GM23338 (cell line): ENCODE data around the gene POLD4. TPM values are rescaled to one million over a fixed set of nuclear protein-coding genes. Genes with fewer than 3 reads are reported as not detected.
A peak's percentile ranks its signal among the peaks of the same experiment; 100 is the strongest.

ENCODE experiments used
- ATAC-seq: fragments of 200-7000 bp; cut with Tn5 transposase; 3 replicates; pipeline ENCODE4 v1.9.1; 2020
- DNase-seq: peaks from one replicate; pipeline ENCODE4 v3.0.0-alpha.2; 2015; ENCODE audit warnings: low spot score
- H2AFZ ChIP-seq: fragments of 200-600 bp; sonication (generic); 2 replicates; pipeline ENCODE4 v1.8.0; 2016; ENCODE audit warnings: antibody characterized with exemption, mild to moderate bottlenecking, moderate library complexity
- H3F3A ChIP-seq: fragments of 200-600 bp; sonication (generic); replicated peaks from 2 replicates; pipeline ENCODE4 v1.8.0; 2017; ENCODE audit warnings: antibody characterized with exemption, mixed run types, low read depth
- H3K27ac ChIP-seq: fragments of 200-600 bp; sonication (generic); 2 replicates; pipeline ENCODE4 v1.6.1; 2016; ENCODE audit warnings: low read depth
- H3K27me3 ChIP-seq: fragments of 200-600 bp; sonication (generic); 2 replicates; pipeline ENCODE4 v1.8.0; 2016; ENCODE audit warnings: mild to moderate bottlenecking, mixed run types, moderate library complexity; ENCODE audit not compliant: insufficient read depth
- H3K36me3 ChIP-seq: fragments of 200-600 bp; sonication (generic); 2 replicates; pipeline ENCODE4 v1.8.0; 2016; ENCODE audit warnings: mild to moderate bottlenecking; ENCODE audit not compliant: insufficient read depth
- H3K4me1 ChIP-seq: fragments of 200-600 bp; sonication (generic); 2 replicates; pipeline ENCODE4 v1.8.0; 2016; ENCODE audit warnings: mild to moderate bottlenecking, moderate library complexity; ENCODE audit not compliant: insufficient read depth
- H3K4me2 ChIP-seq: fragments of 200-600 bp; sonication (generic); 2 replicates; pipeline ENCODE4 v1.7.1; 2017; ENCODE audit warnings: mixed run types
- H3K4me3 ChIP-seq: fragments of 200-600 bp; sonication (generic); 2 replicates; pipeline ENCODE4 v1.6.1; 2016; ENCODE audit warnings: mixed run types
- H3K79me2 ChIP-seq: fragments of 200-600 bp; sonication (generic); replicated peaks from 2 replicates; pipeline ENCODE4 v1.8.0; 2017; ENCODE audit warnings: mild to moderate bottlenecking; ENCODE audit not compliant: insufficient read depth
- H3K9me2 ChIP-seq: fragments of 200-600 bp; sonication (generic); 2 replicates; pipeline ENCODE4 v1.8.0; 2017; ENCODE audit not compliant: insufficient read depth
- H4K20me1 ChIP-seq: fragments of 200-600 bp; sonication (generic); replicated peaks from 2 replicates; pipeline ENCODE4 v1.8.0; 2017; ENCODE audit warnings: mild to moderate bottlenecking; ENCODE audit not compliant: insufficient read depth
- H3K27ac Mint-ChIP-seq: 2 replicates; pipeline ENCODE4 v1.8.0; 2020; ENCODE audit warnings: inconsistent platforms, mild to moderate bottlenecking, moderate library complexity, mixed read lengths
- H3K27me3 Mint-ChIP-seq: 3 replicates; pipeline ENCODE4 v1.8.0; 2022; ENCODE audit warnings: low read depth, mild to moderate bottlenecking, moderate library complexity, mixed read lengths, inconsistent platforms; ENCODE audit not compliant: insufficient read depth, poor library complexity
- H3K36me3 Mint-ChIP-seq: 3 replicates; pipeline ENCODE4 v1.8.0; 2021; ENCODE audit warnings: low read depth, mild to moderate bottlenecking, inconsistent platforms, moderate library complexity, mixed read lengths
- H3K4me1 Mint-ChIP-seq: 3 replicates; pipeline ENCODE4 v1.8.0; 2020; ENCODE audit warnings: mild to moderate bottlenecking, inconsistent platforms, mixed read lengths
- H3K4me3 Mint-ChIP-seq: 3 replicates; pipeline ENCODE4 v1.8.0; 2021; ENCODE audit warnings: moderate library complexity, mild to moderate bottlenecking, inconsistent platforms, mixed read lengths
- H3K9me3 Mint-ChIP-seq: 3 replicates; pipeline ENCODE4 v1.8.0; 2020; ENCODE audit warnings: moderate library complexity, mild to moderate bottlenecking, inconsistent platforms, mixed read lengths
- CTCF ChIP-seq, 2 experiments: fragments of 200-600 bp in 1 of 2; sonication (generic) in 1 of 2; conservative IDR thresholded peaks; 2 replicates each; pipeline versions ENCODE4 v1.5.1 to v1.6.1; 2016 to 2017; ENCODE audit warnings: antibody characterized with exemption in 2 of 2, low read depth in 2 of 2, mild to moderate bottlenecking in 2 of 2, moderate library complexity in 1 of 2
- ETS1 ChIP-seq: IDR thresholded peaks from 2 replicates; pipeline ENCODE4 v1.6.1; 2016; ENCODE audit warnings: antibody characterized with exemption
- EZH2 ChIP-seq: fragments of 200-600 bp; sonication (generic); IDR thresholded peaks from one replicate; pipeline ENCODE4 v1.8.0; 2017; ENCODE audit warnings: antibody characterized with exemption, mild to moderate bottlenecking, low read depth; ENCODE audit not compliant: unreplicated experiment
- JUNB ChIP-seq: IDR thresholded peaks from one replicate; pipeline ENCODE4 v1.6.1; 2016; ENCODE audit warnings: antibody characterized with exemption; ENCODE audit not compliant: unreplicated experiment
- NANOG ChIP-seq: IDR thresholded peaks from 2 replicates; pipeline ENCODE4 v1.6.1; 2016; ENCODE audit warnings: antibody characterized with exemption, borderline replicate concordance
- POLR2AphosphoS5 ChIP-seq: IDR thresholded peaks from 2 replicates; pipeline ENCODE4 v1.6.1; 2016; ENCODE audit warnings: antibody characterized with exemption, low read depth
- polyA plus RNA-seq: library from polyadenylated mRNA; unstranded; fragments of >200 nt; fragmentation: Nextera tagmentation; extraction: Ambion mirVana; gene quantifications from 2 replicates; pipeline ENCODE4 v1.2.1, GENCODE V29; 2016
- total RNA-seq: library from RNA; depleted of rRNA; stranded (reverse); fragments of >200 nt; shearing (Covaris generic); gene quantifications from 2 replicates; pipeline ENCODE4 v1.2.3, GENCODE V29; 2014

The POLD4 gene
- total and polyA plus RNA-seq, 2 experiments from 2014 or later = 16.2 to 23.0 TPM

- H3K9me3 Mint-ChIP-seq = no peaks in the 10 kb centered on the region
- Histone ChIP-seq H3F3A (0 out of 2 replicates have a peak, but pooled peaks cover 4% of the 10 kb centered on the region), H3K36me3 (no peaks in the 10 kb centered on the region), H3K27me3 (no peaks in the 10 kb centered on the region), H2AFZ (no peak overlapping the region), H3K4me1 (peaks cover 24% of the 10 kb centered on the region), H3K4me2 (peak overlapping the region; percentile 72; the same call in 1 of the 2 replicates), H3K79me2 (peaks cover 16% of the 10 kb centered on the region), H3K9me2 (no peaks in the 10 kb centered on the region), H3K4me3 (no peak overlapping the region), H3K27ac (no peak overlapping the region), H4K20me1 (peaks cover 8% of the 10 kb centered on the region; the same call in 1 of the 2 replicates)
- no peak for DNase-seq
- peaks cover 47% of the 10 kb centered on the region for H3K36me3 Mint-ChIP-seq
- H3K4me1 Mint-ChIP-seq = peaks cover 33% of the 10 kb centered on the region
- H3K4me3 Mint-ChIP-seq = no peak overlapping the region; the same call in 2 of the 3 replicates
- ATAC-seq = no peak
- no peak for TF ChIP-seq CTCF (conservative IDR thresholded peaks at IDR 0.05; ENCODE audit: low read depth in 2 of 2)
- no peak for TF ChIP-seq POLR2AphosphoS5
- peak overlapping the region; percentile 56; the same call in 1 of the 2 replicates for H3K27ac Mint-ChIP-seq
- H3K27me3 Mint-ChIP-seq = peaks cover 14% of the 10 kb centered on the region
Measured at GRCh38 chr11:67397536-67397935, 44.2 kb upstream of the POLD4 start.

GRCh38 chr11:67396587-67397389 lies 43.4 kb upstream of the POLD4 start:
- Histone ChIP-seq H3K9me2 (no peaks in the 10 kb centered on the region), H3K27me3 (no peaks in the 10 kb centered on the region), H4K20me1 (peaks cover 8% of the 10 kb centered on the region; the same call in 1 of the 2 replicates), H3K4me1 (peaks cover 17% of the 10 kb centered on the region), H3F3A (0 out of 2 replicates have a peak, but pooled peaks cover 4% of the 10 kb centered on the region), H3K36me3 (no peaks in the 10 kb centered on the region), H3K4me2 (peak overlapping the region; percentile 72), H3K4me3 (peak overlapping the region; percentile 41), H2AFZ (no peak overlapping the region), H3K27ac (peak overlapping the region; percentile 63), H3K79me2 (peaks cover 16% of the 10 kb centered on the region)
- Mint-ChIP-seq H3K9me3 (no peaks in the 10 kb centered on the region), H3K4me3 (peak overlapping the region; percentile 60; the same call in 2 of the 3 replicates), H3K4me1 (peaks cover 36% of the 10 kb centered on the region), H3K27ac (peak overlapping the region; percentile 87), H3K27me3 (peaks cover 14% of the 10 kb centered on the region), H3K36me3 (peaks cover 47% of the 10 kb centered on the region)
- no peak for ATAC-seq
- DNase-seq = peak; percentile 58
- TF ChIP-seq POLR2AphosphoS5 (peak; percentile 40), EZH2 (no peak), JUNB (no peak)

GRCh38 chr11:67396259-67396581 lies 42.9 kb upstream of the POLD4 start:
- Histone ChIP-seq H3K27ac (peak overlapping the region; percentile 63), H3K4me2 (peak overlapping the region; percentile 72), H3K79me2 (peaks cover 16% of the 10 kb centered on the region), H3K4me3 (peak overlapping the region; percentile 41; the same call in 1 of the 2 replicates), H4K20me1 (peaks cover 8% of the 10 kb centered on the region; the same call in 1 of the 2 replicates), H3F3A (0 out of 2 replicates have a peak, but pooled peaks cover 6% of the 10 kb centered on the region), H3K9me2 (no peaks in the 10 kb centered on the region), H3K4me1 (peaks cover 17% of the 10 kb centered on the region), H2AFZ (no peak overlapping the region), H3K36me3 (no peaks in the 10 kb centered on the region), H3K27me3 (no peaks in the 10 kb centered on the region)
- Mint-ChIP-seq H3K27ac (peak overlapping the region; percentile 87), H3K27me3 (peaks cover 16% of the 10 kb centered on the region), H3K36me3 (peaks cover 47% of the 10 kb centered on the region), H3K9me3 (no peaks in the 10 kb centered on the region), H3K4me3 (peak overlapping the region; percentile 43; the same call in 2 of the 3 replicates), H3K4me1 (peaks cover 38% of the 10 kb centered on the region)
- ATAC-seq (no peak), DNase-seq (no peak)
- no peak for TF ChIP-seq NANOG
- no peak for TF ChIP-seq POLR2AphosphoS5
- no peak for TF ChIP-seq ETS1
- no peak for TF ChIP-seq EZH2
- no peak for TF ChIP-seq CTCF (conservative IDR thresholded peaks at IDR 0.05; ENCODE audit: low read depth in 2 of 2)
